Spleen (tissue), 11 donors: ENCODE results near the gene AP1S1. TPM values are rescaled to one million over a fixed set of nuclear protein-coding genes. Genes with fewer than 3 reads are reported as not detected.
"Not testable (repeated sequence)": the region's sequence is repeated elsewhere in the genome, so short reads cannot be mapped to it uniquely, and the experiment has no call there.

Source experiments
- DNase-seq: peaks from one replicate; pipeline ENCODE4 v3.0.0-alpha.2; 2020
- H3K27ac ChIP-seq, 8 donors: fragments of 200-600 bp; sonication (generic) in 7 of 8; 1 replicate in 4 of 8; 2 replicates in 4 of 8; pipeline versions ENCODE4 v1.5.0 to v1.8.0; 2016 to 2021; ENCODE audit warnings: inconsistent platforms in 4 of 8, mild to moderate bottlenecking in 4 of 8, moderate library complexity in 1 of 8
- H3K27me3 ChIP-seq, 7 donors: fragments of 200-600 bp; sonication (generic) in 6 of 7; replicated peaks in 1 of 7; 1 replicate in 4 of 7; 2 replicates in 3 of 7; pipeline versions ENCODE4 v1.5.0 to v1.8.0; 2016 to 2021; ENCODE audit warnings: inconsistent platforms in 3 of 7, mild to moderate bottlenecking in 1 of 7
- H3K36me3 ChIP-seq, 6 donors: fragments of 200-600 bp; sonication (generic) in 5 of 6; 1 replicate in 4 of 6; 2 replicates in 2 of 6; pipeline versions ENCODE4 v1.5.0 to v1.8.0; 2016 to 2021; ENCODE audit warnings: inconsistent platforms in 2 of 6
- H3K4me1 ChIP-seq, 6 donors: fragments of 200-600 bp; sonication (generic) in 5 of 6; 1 replicate in 3 of 6; 2 replicates in 3 of 6; pipeline versions ENCODE4 v1.5.0 to v1.8.0; 2016 to 2021; ENCODE audit warnings: inconsistent platforms in 3 of 6
- H3K4me3 ChIP-seq, 8 donors: fragments of 200-600 bp; sonication (generic) in 7 of 8; 1 replicate in 4 of 8; 2 replicates in 4 of 8; pipeline versions ENCODE4 v1.5.0 to v1.8.0; 2016 to 2021; ENCODE audit warnings: inconsistent platforms in 4 of 8, mild to moderate bottlenecking in 4 of 8, moderate library complexity in 2 of 8
- H3K9me3 ChIP-seq, 8 donors: fragments of 200-600 bp; sonication (generic) in 7 of 8; 1 replicate in 4 of 8; 2 replicates in 4 of 8; pipeline versions ENCODE4 v1.5.0 to v1.8.0; 2016 to 2021; ENCODE audit warnings: inconsistent platforms in 4 of 8
- POLR2A ChIP-seq, 3 donors: fragments of 450-650 bp; IDR thresholded peaks; one replicate each; pipeline ENCODE4 v1.5.1; 2017; ENCODE audit warnings: antibody characterized with exemption in 3 of 3, mild to moderate bottlenecking in 1 of 3
- POLR2AphosphoS5 ChIP-seq, 3 donors: sonication (generic); formaldehyde crosslinking; IDR thresholded peaks; one replicate each; pipeline ENCODE4 v1.5.1; 2017; ENCODE audit warnings: antibody characterized with exemption in 3 of 3
- WGBS, 5 donors: extraction: QIAGEN DNeasy Blood & Tissue Kit in 3 of 5; methylation state at CpG; one replicate each; pipeline versions ENCODE4 v1.1.5 to v1.1.7; 2013 to 2018; 5-methylcytosine and 5-hydroxymethylcytosine counted together
- intact Hi-C: fragments of 100-400 bp; cut with DNase I; formaldehyde crosslinking; loops from one replicate; pipeline ENCODE4 v1.15.0; 2023; ENCODE audit warnings: low total_unique reads
- polyA plus RNA-seq, 3 donors: library from polyadenylated mRNA; stranded (reverse); fragments of 200-250 nt; gene quantifications; one replicate each; pipeline ENCODE4 v1.2.1, GENCODE V29; 2013
- total RNA-seq, 7 donors: library from RNA; depleted of rRNA in 3 of 7; stranded (reverse); fragments of >200 nt in 3 of 7; fragmentation: NEBNext Ultra II Directional in 4 of 7; extraction: Animal tissue kit (Norgen Biotek cat#: 25700) in 4 of 7; gene quantifications; one replicate each; pipeline versions ENCODE4 v1.1.0 to v1.2.1, GENCODE V29; 2016 to 2021
- TF ChIP-seq, protein P1 (sequence below), 11 experiments: fragments of 200-600 bp in 7 of 11; fragments of 450-650 bp in 4 of 11; sonication (generic) in 4 of 11; IDR thresholded peaks in 8 of 11; conservative IDR thresholded peaks in 3 of 11; 1 replicate in 7 of 11; 2 replicates in 4 of 11; pipeline versions ENCODE4 v1.4.0 to v1.8.0; 2016 to 2021; ENCODE audit warnings: antibody characterized with exemption in 11 of 11, inconsistent platforms in 4 of 11, mild to moderate bottlenecking in 1 of 11
- donor health status: healthy with polysubstance abuse.
- donor health status: DM: no; HTN: no; CAD: no; lungs with moderate emphysema.
- donor health status: DM: no; HTN: no; CAD: no.
- donor health status: Bipolar disorder and iron deficiency.
- donor health status: healthy.
- donor health status: DM: no; HTN: no; CAD: no.
- donor health status: DM: yes; HTN: yes; CAD: no.

AP1S1 gene
- total and polyA plus RNA-seq, 10 donors: 15.4 to 49.5 (median 31.0) TPM

DNA sequence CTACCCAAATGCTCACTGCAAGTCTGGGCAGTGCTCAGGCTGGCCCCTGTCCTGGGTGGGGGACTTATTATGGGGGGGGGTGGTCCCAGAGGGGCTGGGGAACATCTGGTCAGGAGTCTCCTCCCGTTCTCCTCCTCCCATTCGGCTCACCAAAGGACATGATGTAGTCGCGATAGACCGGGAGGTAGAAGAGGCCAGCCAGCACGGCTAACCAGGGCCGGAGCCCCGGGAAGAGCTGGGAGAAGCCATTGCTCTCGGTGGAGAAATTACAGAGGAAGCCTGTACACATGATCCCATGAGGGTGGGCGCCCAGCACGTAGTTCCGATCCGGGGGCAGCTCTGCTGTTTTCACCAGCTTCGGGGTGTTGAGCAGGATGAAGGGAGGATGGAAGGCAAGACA, 44.2 kb downstream of the AP1S1 start:
- intact Hi-C loops: loop anchor here (10.0 kb wide), 1 partner anchor 54 kb away; no protein-coding TSS in a partner anchor
- TF ChIP-seq, protein P1, sequence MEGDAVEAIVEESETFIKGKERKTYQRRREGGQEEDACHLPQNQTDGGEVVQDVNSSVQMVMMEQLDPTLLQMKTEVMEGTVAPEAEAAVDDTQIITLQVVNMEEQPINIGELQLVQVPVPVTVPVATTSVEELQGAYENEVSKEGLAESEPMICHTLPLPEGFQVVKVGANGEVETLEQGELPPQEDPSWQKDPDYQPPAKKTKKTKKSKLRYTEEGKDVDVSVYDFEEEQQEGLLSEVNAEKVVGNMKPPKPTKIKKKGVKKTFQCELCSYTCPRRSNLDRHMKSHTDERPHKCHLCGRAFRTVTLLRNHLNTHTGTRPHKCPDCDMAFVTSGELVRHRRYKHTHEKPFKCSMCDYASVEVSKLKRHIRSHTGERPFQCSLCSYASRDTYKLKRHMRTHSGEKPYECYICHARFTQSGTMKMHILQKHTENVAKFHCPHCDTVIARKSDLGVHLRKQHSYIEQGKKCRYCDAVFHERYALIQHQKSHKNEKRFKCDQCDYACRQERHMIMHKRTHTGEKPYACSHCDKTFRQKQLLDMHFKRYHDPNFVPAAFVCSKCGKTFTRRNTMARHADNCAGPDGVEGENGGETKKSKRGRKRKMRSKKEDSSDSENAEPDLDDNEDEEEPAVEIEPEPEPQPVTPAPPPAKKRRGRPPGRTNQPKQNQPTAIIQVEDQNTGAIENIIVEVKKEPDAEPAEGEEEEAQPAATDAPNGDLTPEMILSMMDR (IDR thresholded peaks at IDR 0.05 in 8 of 11, conservative IDR thresholded peaks at IDR 0.05 in 3 of 11): no peak
- TF ChIP-seq POLR2AphosphoS5 (IDR thresholded peaks at IDR 0.05) (no peak), POLR2A (IDR thresholded peaks at IDR 0.05) (no peak)
- Histone ChIP-seq H3K27me3 (peaks cover 4 to 73% (median 25%) of the 10 kb centered on the region in 7 donors), H3K27ac (no peak overlapping the region), H3K36me3 (no peaks in the 10 kb centered on the region), H3K4me1 (peaks cover 0 to 27% (median 19%) of the 10 kb centered on the region in 6 donors), H3K9me3 (no peaks in the 10 kb centered on the region), H3K4me3 (no peak overlapping the region)
- no peak for DNase-seq
- WGBS, 5 donors: 66 to 80% (median 75%) methylated on average over 14 of the region's 14 CpGs

DNA sequence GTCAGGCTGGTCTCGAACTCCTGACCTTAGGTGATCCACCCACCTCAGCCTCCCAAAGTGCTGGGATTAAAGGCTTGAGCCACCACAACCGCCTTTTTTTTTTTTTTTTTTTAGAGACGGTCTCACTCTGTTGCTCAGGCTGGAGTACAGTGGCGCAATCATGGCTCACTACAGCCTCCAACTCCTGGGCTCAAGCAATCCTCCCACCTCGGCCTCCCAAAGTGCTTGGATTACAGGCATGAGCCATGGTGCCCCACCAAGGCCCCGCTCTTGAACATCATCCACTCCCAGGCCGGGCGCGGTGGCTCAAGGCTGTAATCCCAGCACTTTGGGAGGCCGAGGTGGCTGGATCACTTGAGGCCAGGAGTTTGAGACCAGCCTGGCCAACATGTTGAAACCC, 45.2 kb downstream of the AP1S1 start:
- not testable (repeated sequence) for H3K9me3 ChIP-seq, H3K4me3 ChIP-seq, DNase-seq, H3K27ac ChIP-seq, H3K36me3 ChIP-seq
- Histone ChIP-seq H3K27me3 (peaks cover 4 to 74% (median 25%) of the 10 kb centered on the region in 7 donors), H3K4me1 (peaks cover 0 to 37% (median 26%) of the 10 kb centered on the region in 6 donors)
- intact Hi-C loops: loop anchor here (10.0 kb wide), 1 partner anchor 55 kb away; no protein-coding TSS in a partner anchor
- WGBS, 5 donors: 91 to 94% (median 94%) methylated on average over 10 of the region's 10 CpGs

DNA sequence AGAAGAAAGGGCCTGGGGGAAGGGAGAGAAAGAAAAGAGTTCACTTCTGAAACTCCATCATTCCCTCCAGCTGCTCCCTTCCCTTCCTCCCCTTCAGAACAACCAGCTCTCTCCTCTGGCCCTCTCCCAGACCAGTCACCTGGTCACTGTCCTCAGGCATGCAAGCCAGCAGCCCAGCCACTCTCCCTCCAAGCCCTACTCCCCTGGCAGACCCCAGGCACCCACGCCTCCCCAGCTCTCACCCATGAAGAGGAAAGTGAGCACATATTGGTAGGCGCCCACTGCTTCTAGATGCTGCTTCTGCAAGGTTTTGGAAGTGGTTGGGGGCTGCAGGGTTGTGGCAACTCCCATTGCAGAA, 46.2 kb downstream of the AP1S1 start:
- WGBS, 5 donors: 73 to 88% (median 83%) methylated on average over 2 of the region's 2 CpGs
- intact Hi-C loops: no loop called here

GRCh38 chr7:101200862-101201599, 46.8 kb downstream of the AP1S1 start, which contains the start of gene MOGAT3:
TSS of gene MOGAT3 (minus strand) at chr7:101201036. CDS start at chr7:101200854, 182 bp downstream.
- Histone ChIP-seq H3K27me3 (peaks cover 4 to 62% (median 25%) of the 10 kb centered on the region in 7 donors), H3K4me1 (peaks cover 0 to 41% (median 26%) of the 10 kb centered on the region in 6 donors), H3K4me3 (peak within 1 kb of the TSS in 6 of 8 donors; percentile 5 to 53 (median 19)), H3K9me3 (no peaks in the 10 kb centered on the region), H3K27ac (no peak within 1 kb of the TSS), H3K36me3 (peaks cover 0 to 5% (median 2%) of the 10 kb centered on the region in 6 donors)
- no peak for DNase-seq
- 33 to 41% (median 34%) methylated on average over 19 to 21 of the region's 21 CpGs for WGBS, 5 donors
- intact Hi-C loops: no loop called here
- no peak for TF ChIP-seq POLR2AphosphoS5 (IDR thresholded peaks at IDR 0.05)
- TF ChIP-seq POLR2A (IDR thresholded peaks at IDR 0.05): no peak
- TF ChIP-seq, protein P1 (IDR thresholded peaks at IDR 0.05 in 8 of 11, conservative IDR thresholded peaks at IDR 0.05 in 3 of 11): no peak

More for the DNA sequence above, 46.2 kb downstream of the AP1S1 start:
- Histone ChIP-seq H3K4me1 (peaks cover 0 to 41% (median 26%) of the 10 kb centered on the region in 6 donors), H3K36me3 (no peaks in the 10 kb centered on the region), H3K9me3 (no peaks in the 10 kb centered on the region), H3K27ac (no peak overlapping the region), H3K4me3 (no peak overlapping the region), H3K27me3 (peaks cover 4 to 68% (median 25%) of the 10 kb centered on the region in 7 donors)
- no peak for DNase-seq
- TF ChIP-seq, protein P1 (IDR thresholded peaks at IDR 0.05 in 8 of 11, conservative IDR thresholded peaks at IDR 0.05 in 3 of 11): no peak
- TF ChIP-seq POLR2AphosphoS5 (IDR thresholded peaks at IDR 0.05) (no peak), POLR2A (IDR thresholded peaks at IDR 0.05) (no peak)
